ENCODE measurements around the gene PLCD1. TPM values are rescaled to one million over a fixed set of nuclear protein-coding genes. Genes with fewer than 3 reads are reported as not detected.
"Not testable (repeated sequence)": the region's sequence is repeated elsewhere in the genome, so short reads cannot be mapped to it uniquely, and the experiment has no call there.

PLCD1 gene
- polyA plus RNA-seq, 4 donors = 14.5 to 30.3 (median 20.1) TPM

GRCh38 chr3:38038447-38038911 is 9.0 kb upstream of the PLCD1 start:
- DNase-seq (ENCODE audit: low read depth in 4 of 4, low spot score in 3 of 4) = no peak

GRCh38 chr3:38036906-38037305 is 7.5 kb upstream of the PLCD1 start:
- DNase-seq (ENCODE audit: low read depth in 4 of 4, low spot score in 3 of 4) = no peak

DNA sequence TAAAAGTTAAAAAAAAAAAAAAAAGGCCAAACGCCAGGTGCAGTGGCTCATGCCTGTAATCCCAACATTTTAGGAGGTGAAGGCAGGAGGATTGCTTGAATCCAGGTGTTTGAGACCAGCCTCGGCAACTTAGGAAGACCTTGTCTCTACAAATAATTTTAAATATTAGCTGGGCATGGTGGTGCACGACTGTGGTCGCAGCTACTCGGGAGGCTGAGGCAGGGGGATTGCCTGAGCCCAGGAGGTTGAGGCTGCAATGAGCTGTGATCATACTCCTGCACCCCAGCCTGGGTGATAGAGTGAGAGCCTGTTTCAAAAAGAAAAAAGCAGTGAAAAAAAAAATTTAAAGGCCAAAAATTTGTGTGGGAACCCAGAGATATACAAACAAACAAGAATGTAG is 6.8 kb upstream of the PLCD1 start:
- DNase-seq (ENCODE audit: low read depth in 4 of 4, low spot score in 3 of 4) = no peak

DNA sequence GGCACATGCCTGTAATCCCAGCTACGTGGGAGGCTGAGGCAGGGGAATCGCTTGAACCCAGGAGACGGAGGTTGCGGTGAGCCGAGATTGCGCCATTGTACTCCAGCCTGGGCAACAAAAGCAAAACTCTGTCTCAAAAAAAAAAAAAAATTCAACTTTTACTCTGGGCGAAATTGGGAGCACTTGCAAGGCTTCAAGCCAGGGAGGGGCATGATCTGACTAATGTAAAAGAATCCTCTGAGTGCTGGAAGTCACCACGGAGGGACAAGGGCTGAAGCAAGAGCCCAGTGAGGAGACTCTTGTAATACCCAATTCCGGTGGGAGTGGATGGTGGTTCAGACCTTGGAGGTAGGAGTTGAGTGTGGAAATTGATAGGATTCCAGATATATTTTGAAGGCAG is 4.9 kb upstream of the PLCD1 start:
- DNase-seq (ENCODE audit: low read depth in 4 of 4, low spot score in 3 of 4) = not testable (repeated sequence)

GRCh38 chr3:38033586-38033985 is 4.1 kb upstream of the PLCD1 start:
- not testable (repeated sequence) for DNase-seq (ENCODE audit: low read depth in 4 of 4, low spot score in 3 of 4)

DNA sequence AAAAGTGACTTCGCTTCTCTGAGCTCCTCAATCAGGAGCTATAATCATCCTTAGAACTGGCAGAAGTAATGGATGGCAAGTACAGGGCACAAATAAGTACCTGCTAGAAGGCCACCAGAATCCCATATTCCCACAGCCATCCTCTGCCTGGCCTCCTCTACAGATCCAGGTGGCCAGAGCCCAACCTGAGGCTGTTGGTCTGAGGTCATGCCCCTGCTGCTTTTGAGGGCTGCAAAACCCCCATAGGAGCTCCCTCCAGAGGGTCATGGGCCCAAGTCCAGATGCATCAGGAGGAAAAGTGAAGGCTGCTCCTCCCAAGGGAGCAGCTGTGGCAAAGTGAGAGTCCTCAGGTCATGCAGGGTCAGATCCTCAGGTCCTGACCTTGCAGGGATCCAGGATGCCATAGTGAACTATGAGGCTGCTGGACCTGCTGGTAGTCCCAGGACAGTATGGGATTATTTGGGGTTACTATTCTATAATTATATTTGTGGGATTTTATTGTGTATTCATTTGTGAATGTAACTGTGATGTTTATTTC is 3.0 kb upstream of the PLCD1 start:
- DNase-seq (ENCODE audit: low read depth in 4 of 4, low spot score in 3 of 4) = no peak

DNA sequence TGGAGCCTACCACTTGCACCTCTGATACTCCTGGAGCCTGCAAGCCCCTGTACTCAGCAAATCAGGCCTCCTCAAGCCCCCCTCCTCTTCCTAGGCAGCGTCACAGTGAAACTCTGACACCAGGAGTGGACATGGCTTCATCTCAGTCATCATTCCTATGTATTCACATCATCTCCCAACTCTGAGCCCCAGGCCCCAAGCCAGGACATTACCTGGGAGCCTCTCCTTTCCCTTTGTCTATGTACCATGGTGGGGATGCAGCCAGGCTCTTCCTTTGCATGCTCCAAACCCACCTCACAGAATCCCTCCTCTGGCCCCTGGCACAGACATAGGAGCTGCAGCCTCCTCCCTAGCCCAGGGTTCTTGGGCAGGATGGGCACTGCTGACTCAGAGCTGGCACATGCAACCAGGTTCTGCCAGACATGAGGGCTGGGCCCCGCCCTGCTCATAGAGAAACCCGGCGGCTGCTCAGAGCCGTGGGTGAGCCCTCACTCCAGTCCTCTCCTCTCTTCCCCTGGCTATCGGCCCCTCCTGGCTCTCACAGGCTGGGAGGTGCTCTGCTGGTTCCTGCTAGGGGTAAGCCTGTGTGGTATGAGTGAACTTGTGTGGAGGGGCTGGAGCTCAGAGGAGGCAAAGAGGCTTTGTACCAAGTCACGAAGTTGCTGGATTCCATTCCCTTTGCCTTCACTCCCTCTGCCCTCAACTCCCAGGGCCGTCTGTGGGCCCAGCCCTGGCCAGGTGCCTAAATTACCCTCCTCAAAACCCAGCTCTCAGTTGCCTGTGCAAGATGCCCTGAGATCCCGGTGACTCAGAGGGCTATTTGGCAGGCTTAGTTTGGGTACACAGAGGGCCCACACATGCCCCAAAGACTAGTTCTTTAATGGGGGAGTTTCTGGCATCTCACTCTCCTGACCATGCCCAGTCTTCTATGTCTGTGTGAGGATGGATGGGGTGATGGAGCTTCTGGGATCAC is 1.9 kb upstream of the PLCD1 start:
- no peak for DNase-seq (ENCODE audit: low read depth in 4 of 4, low spot score in 3 of 4)

DNA sequence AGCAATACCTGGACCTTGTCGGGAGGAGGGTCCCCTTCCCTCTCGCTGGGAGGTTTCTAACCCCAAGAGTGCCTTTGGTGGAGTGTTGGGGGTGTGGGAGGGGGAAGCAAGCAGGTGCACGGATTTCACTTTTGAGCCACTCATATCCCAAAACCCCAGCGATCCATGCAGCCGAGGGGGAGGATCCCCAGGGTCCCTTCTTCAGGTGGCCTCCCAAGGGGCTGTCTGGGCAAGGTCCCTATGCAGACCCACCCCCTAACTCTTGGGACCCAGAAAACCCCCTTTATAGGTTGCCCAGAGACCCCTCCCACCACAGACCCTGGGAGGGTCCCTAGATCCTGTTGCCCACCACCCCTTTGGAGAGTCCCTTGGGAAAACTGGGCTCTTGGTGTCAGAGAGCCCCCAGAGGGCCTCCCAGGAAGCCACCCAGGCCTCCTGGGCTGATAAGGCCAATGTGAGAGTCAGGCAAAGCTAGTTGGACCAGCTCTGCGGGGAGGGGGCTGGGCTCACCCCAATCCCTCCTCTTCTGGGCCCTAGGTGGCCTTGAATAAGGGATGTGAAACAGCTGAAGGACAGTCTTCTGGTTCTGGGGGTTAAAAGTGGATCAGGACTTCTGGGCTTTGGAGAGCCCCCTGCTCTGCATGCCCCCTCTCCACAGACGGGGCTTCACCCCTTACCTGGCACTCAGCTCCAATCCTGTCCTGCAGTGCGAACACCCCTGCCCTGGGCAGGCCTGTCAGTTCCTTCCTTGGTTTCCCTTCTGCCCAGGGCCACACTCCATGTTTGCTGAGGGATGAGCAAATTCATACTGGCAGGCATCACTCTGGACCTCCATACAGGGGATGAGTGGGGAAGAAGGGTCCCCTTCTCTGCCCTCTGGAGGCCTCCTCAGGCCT is 932 bp upstream of the PLCD1 start:
- DNase-seq (ENCODE audit: low read depth in 4 of 4, low spot score in 3 of 4) = no peak

DNA sequence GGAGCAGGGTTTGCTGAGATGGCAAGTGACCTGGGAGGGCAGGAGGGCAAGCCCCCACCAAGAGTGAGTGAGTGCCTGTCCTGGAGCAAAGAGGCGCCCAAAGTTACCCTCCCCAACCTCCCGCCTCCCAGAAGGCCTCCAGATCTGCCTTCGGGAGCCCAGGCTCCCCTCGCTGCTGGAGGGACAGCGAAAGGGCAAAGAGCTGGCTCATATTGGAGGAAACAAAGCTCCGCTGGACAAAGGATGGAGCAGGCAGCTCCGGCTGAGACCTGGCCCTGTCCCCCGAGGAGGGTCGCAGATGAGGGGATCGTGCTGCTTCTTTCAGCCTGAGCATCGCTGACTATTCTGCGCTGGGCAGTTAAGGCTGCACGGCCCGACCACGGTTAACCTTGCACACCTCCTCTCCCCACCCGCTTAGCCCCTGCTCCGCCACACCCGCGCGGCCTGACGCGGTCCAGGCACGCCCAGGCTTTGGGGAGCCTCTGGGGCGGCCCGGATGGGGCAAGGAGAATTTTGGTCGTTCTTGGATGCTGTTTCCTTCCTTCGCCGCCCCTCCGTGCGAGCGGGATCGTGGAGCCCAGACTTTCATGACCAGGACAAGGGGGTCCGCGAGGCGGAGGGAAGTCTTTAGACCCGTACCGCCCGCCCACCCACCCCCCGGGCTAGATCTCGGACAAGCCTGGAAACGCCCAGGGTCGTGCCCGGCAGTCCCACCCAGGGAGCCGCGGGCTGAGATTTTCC is 651 bp downstream of the PLCD1 start:
- DNase-seq (ENCODE audit: low read depth in 4 of 4, low spot score in 3 of 4) = no peak

DNA sequence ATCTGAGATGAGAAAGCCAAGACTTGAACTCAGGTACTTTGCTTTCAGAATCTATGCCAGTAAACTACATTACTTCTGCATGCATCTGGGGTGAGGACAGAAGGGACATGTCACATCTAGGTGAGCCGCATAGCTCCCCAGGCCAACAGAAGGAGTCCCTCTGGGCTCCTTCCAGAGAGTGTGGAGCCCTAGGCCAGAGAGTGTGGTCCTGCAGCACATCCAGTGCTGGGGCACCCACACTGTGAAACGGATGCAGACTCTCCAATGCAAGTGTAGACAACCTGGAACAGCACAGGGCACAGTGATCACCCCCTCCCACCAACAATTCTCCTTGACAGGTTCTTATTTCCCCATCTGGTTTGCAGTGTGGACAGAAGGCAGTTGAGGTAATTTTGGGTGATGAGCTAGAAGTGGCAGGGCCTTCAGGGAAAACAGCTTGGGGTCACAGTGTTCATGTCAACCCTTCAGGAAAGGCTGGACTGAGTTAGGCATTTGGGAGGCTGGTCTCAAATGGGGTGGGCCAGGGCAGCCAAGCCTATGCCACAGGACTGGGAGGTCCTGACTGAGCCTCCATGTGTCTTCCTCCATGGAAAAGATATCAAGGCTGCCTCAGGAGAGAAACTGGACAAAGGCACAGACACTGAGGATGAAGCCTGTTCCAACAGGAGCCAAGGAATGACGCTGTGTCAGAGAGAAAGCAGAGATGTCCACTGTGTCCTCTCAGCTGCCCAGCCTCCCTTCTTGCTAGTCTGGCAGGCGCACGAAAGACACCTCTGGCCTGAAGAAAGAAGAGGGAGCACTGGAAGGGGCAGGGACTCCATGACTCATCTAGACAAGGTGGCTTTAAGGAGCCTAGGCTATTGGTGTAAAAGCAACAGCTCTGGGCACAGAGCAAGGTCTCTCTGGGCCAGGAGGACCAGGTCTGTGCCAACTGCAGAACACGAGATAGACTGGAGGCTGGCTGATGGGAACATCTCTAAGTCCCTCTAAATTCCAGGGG is 1.7 kb downstream of the PLCD1 start:
- DNase-seq (ENCODE audit: low read depth in 4 of 4, low spot score in 3 of 4) = no peak

- DNase-seq (ENCODE audit: low read depth in 4 of 4, low spot score in 3 of 4) = no peak
These were observed 2.6 kb downstream of the PLCD1 start for GRCh38 chr3:38026856-38027255.

GRCh38 chr3:38022896-38023709 is 6.3 kb downstream of the PLCD1 start:
- DNase-seq (ENCODE audit: low read depth in 4 of 4, low spot score in 3 of 4) = no peak

GRCh38 chr3:38022301-38022700 is 7.1 kb downstream of the PLCD1 start:
- DNase-seq (ENCODE audit: low read depth in 4 of 4, low spot score in 3 of 4) = no peak

GRCh38 chr3:38021196-38021595 is 8.2 kb downstream of the PLCD1 start:
- DNase-seq (ENCODE audit: low read depth in 4 of 4, low spot score in 3 of 4) = no peak

GRCh38 chr3:38020342-38020726 is 9.1 kb downstream of the PLCD1 start:
- no peak for DNase-seq (ENCODE audit: low read depth in 4 of 4, low spot score in 3 of 4)

GRCh38 chr3:38019658-38020341 is 9.6 kb downstream of the PLCD1 start:
- DNase-seq (ENCODE audit: low read depth in 4 of 4, low spot score in 3 of 4) = no peak

All from left renal pelvis (tissue), 4 donors.